Motor neuron (in vitro differentiated cells): ENCODE data around the gene ANKRD55. TPM values are rescaled to one million over a fixed set of nuclear protein-coding genes. Genes with fewer than 3 reads are reported as not detected.
"Not testable (repeated sequence)": the region's sequence is repeated elsewhere in the genome, so short reads cannot be mapped to it uniquely, and the experiment has no call there.

Experiments used
- ATAC-seq, 8 experiments: fragments of 200-7000 bp; cut with Tn5 transposase; replicated peaks in 6 of 8; 2 replicates each; pipeline ENCODE4 v1.8.0; 2021; ENCODE audit warnings: mild to moderate bottlenecking in 8 of 8, moderate library complexity in 8 of 8
- H3K27ac ChIP-seq, 2 donors: fragments of 250-450 bp; sonication (Bioruptor Pico); 2 replicates each; pipeline ENCODE4 v1.9.0; 2021; ENCODE audit warnings: antibody characterized with exemption in 2 of 2, mild to moderate bottlenecking in 2 of 2, moderate library complexity in 1 of 2
- H3K4me1 ChIP-seq, 2 donors: fragments of 250-450 bp; sonication (Bioruptor Pico); replicated peaks in 1 of 2; 2 replicates each; pipeline ENCODE4 v1.6.1; 2021; ENCODE audit warnings: antibody characterized with exemption in 2 of 2, mild to moderate bottlenecking in 2 of 2, moderate library complexity in 1 of 2
- H3K4me3 ChIP-seq, 5 donors: fragments of 250-450 bp; sonication (Bioruptor Pico); 2 replicates each; pipeline ENCODE4 v1.9.0; 2021; ENCODE audit warnings: antibody characterized with exemption in 5 of 5, mild to moderate bottlenecking in 5 of 5, moderate library complexity in 4 of 5
- WGBS, 10 experiments: fragments of 450-650 bp; shearing (Covaris generic); methylation state at CpG; one replicate each; pipeline ENCODE4 v1.0.0; 2022; 5-methylcytosine and 5-hydroxymethylcytosine counted together
- in situ Hi-C, 9 experiments: fragments of 400-800 bp; cut with MboI; loops; one replicate each; pipeline ENCODE4 v1.15.0; 2021; ENCODE audit warnings: low sequenced_read_pairs in 9 of 9, low pct_unique_long_range_greater_than_20kb in 2 of 9; ENCODE audit not compliant: unreplicated experiment in 9 of 9
- total RNA-seq, 8 experiments: library from RNA; unstranded; fragments of 300-600 nt; gene quantifications; 2 replicates each; pipeline versions ENCODE4 v1.2.3 to v1.2.4, GENCODE V29; 2022

ANKRD55 gene
- total RNA-seq, 8 experiments from 2014 or later = 0.17 to 2.9 (median 0.90) TPM; not detected in 3

DNA sequence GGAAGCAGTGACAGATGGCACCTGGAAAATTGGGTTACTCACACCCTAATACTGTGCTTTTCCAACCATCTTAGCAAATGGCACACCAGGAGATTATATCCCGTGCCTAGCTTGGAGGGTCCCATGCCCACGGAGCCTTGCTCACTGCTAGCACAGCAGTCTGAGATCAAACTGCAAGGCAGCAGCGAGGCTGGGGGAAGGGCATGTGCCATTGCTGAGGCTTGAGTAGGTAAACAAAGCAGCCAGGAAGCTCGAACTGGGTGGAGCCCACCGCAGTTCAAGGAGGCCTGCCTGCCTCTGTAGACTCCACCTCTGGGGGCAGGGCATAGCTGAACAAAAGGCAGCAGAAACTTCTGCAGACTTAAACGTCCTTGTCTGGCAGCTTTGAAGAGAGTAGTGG is 11.5 kb downstream of the ANKRD55 start:
- not testable (repeated sequence) for H3K4me1 ChIP-seq, H3K27ac ChIP-seq, ATAC-seq, H3K4me3 ChIP-seq
- in situ Hi-C loops = loop anchor here in 1 of 9 experiments (25.0 kb wide), 1 partner anchor 284 kb away; no protein-coding TSS in a partner anchor
- WGBS, 10 experiments = 60 to 86% (median 66%) methylated on average over 2 to 3 of the region's 6 CpGs; no CpG with 5 or more reads in 7 of the 10 experiments

DNA sequence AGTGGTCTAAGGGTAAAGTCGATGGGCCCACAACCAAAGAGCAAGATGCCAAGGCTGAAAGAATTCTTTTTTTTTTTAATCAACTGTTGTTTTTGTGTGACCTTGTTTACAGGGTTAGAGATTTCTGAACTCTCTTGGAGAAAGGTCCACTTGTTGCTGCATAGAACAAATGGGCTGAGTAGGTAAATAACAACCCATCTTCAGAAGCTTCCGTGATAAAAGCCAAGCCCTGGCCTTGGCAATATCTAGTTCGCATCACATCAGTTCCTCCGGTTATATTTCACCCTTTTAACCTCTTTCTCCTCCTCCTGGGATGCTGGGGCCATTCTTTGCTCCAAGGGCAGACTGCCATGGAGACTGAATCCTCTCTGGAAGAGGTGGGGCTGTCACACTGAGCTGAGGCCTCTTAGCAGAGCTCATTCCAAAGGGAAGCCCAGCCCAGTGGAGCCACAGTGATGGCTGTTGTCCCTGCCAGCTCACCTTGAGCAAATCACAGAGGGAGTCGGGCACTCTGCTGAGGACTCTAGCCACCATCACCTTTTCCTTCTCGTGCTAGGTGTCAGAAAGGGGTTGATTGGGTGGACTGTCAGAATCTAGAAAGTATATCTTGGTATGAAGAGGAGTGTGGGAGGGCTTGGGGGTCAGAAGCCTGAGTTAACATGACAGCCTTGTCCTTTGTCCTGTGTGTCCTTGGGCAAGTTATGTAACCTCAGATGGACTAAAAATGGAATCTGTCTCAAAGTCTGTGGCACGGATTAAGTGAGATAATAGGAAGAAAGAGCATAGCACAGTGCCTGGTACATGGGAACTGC is 17.9 kb downstream of the ANKRD55 start:
- peaks cover 0 to 5% of the 10 kb centered on the region in 2 donors for H3K4me1 ChIP-seq
- H3K27ac ChIP-seq = no peak overlapping the region
- in situ Hi-C loops = loop anchor here in 1 of 9 experiments (25.0 kb wide), 1 partner anchor 278 kb away; no protein-coding TSS in a partner anchor
- H3K4me3 ChIP-seq = no peak overlapping the region
- no peak for ATAC-seq
- WGBS, 10 experiments = 24 to 100% (median 66%) methylated on average over 1 to 7 of the region's 7 CpGs

DNA sequence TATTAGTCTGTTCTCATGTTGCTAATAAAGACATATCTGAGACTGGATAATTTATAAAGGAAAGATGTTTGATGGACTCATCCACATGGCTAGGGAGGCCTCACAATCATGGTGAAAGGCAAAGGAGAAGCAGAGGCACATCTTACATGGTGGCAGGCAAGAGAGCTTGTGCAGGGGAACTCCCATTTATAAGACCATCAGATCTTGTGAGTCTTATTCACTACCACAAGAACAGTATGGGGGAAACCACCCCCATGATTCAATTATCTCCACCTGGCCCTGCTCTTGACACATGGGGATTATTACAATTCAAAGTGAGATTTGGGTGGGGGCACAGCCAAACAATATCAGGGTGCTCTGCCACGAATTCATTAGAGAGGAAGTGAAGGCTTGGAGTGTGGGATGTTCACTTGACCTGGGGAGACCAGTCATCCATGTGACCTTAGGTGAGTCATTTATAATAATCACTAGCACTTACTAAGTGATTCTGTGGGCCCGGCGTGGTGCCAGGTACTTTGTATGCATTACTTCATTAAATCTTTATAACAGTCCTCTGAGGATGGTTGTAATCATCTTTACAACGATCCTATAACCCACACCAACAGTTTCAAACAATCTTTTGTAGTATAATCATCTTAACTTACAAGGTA is 19.1 kb downstream of the ANKRD55 start:
- in situ Hi-C loops = loop anchor here in 1 of 9 experiments (25.0 kb wide), 1 partner anchor 277 kb away; no protein-coding TSS in a partner anchor
- not testable (repeated sequence) for ATAC-seq, H3K4me3 ChIP-seq, H3K4me1 ChIP-seq, H3K27ac ChIP-seq
- 0 to 100% (median 70%) methylated on average over 1 to 4 of the region's 4 CpGs; no CpG with 5 or more reads in 3 of the 10 experiments for WGBS, 10 experiments

DNA sequence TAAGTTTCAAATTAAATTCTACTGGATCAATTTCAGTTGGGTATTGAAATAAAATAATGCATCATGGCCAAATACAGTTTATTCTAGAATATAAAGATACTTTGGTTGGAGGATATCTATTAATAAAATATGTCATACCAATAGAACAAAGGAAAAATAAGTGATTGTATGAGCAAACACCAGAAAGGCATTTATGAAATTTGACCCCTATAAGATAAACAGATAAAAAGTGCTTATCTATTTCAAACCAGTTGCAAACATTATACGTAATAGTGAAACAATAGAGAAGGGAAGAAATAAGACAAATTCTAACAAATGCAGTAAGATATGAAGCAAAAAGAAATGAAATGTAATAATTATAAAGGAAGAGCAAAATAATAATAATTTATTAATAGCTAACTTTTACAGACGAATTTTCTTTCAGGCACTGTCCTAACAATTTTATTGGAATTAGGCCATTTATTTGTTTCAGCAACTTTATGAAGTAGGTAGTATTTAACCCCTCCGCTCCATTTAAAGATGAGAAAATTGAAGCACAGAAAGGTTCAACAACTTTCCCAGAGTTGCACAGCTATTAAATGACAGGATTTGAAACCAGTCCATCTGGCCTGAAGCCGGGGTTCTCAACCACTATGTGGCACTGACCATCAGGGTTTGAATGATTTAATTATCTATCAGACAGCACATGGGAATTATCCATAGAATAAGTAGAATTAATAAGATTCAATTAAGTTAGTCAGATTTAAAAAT is 20.8 kb downstream of the ANKRD55 start:
- peaks cover 0 to 5% of the 10 kb centered on the region in 2 donors for H3K4me1 ChIP-seq
- no peak overlapping the region for H3K27ac ChIP-seq
- in situ Hi-C loops = loop anchor here in 1 of 9 experiments (25.0 kb wide), 1 partner anchor 275 kb away; no protein-coding TSS in a partner anchor
- WGBS, 10 experiments = 59 to 93% (median 82%) methylated on average over 2 to 4 of the region's 4 CpGs
- no peak for ATAC-seq
- no peak overlapping the region for H3K4me3 ChIP-seq

DNA sequence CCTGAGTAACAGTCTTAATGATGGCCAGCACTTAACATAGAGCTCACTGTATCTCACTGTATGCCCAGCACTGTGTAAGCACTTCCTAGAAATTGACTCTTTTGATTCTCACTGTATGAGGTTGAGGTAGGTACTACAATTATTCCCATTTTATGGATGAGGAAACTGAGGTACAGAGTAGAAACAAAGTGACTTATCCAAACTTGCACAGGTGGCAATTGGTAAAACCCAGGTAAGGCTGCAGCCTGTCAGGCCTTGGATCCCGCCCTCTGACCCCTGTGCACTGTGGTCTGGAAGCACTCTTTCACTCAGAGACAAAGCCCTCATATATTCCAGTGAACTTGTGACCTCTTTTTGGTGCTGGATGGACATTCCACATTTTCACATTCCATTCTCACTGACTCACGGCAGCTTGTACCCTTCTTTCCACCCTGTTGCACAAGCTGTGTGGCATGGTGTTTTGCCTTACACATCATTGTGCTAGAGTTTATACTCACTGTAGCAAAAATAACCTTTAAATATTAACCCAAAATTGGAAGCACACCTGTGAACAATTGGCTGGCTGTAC is 21.7 kb downstream of the ANKRD55 start:
- peak in 4 of 8 experiments; percentile 18 to 98 (median 64) for ATAC-seq
- Histone ChIP-seq H3K27ac (no peak overlapping the region), H3K4me3 (no peak overlapping the region), H3K4me1 (peaks cover 0 to 5% of the 10 kb centered on the region in 2 donors)
- in situ Hi-C loops = loop anchor here in 1 of 9 experiments (25.0 kb wide), 1 partner anchor 274 kb away; no protein-coding TSS in a partner anchor
- WGBS, 10 experiments = 17 to 56% (median 40%) methylated on average over 1 to 2 of the region's 2 CpGs; no CpG with 5 or more reads in 5 of the 10 experiments

DNA sequence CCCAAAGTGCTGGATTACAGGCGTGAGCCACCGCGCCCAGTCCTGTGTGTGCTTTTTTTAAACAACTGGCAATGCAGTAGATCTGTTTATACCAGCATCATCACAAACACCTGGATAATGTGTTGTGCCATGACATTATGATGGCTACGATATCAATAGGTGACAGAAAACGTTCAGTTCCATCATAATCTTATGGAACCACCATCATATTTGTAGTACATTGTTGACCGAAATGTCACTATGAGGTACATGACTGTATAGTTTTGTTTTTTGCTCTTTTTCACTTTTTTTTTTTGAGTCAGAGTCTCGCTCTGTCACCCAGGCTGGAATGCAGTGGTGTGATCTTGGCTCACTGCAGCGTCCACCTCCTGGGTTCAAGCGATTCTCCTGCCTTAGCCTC is 24.4 kb downstream of the ANKRD55 start:
- Histone ChIP-seq H3K4me3 (no peak overlapping the region), H3K4me1 (peaks cover 0 to 5% of the 10 kb centered on the region in 2 donors), H3K27ac (no peak overlapping the region)
- WGBS, 10 experiments = 85 to 100% (median 90%) methylated on average over 1 to 7 of the region's 9 CpGs; no CpG with 5 or more reads in 2 of the 10 experiments
- in situ Hi-C loops = loop anchor here in 1 of 9 experiments (25.0 kb wide), 1 partner anchor 271 kb away; no protein-coding TSS in a partner anchor
- ATAC-seq = no peak

DNA sequence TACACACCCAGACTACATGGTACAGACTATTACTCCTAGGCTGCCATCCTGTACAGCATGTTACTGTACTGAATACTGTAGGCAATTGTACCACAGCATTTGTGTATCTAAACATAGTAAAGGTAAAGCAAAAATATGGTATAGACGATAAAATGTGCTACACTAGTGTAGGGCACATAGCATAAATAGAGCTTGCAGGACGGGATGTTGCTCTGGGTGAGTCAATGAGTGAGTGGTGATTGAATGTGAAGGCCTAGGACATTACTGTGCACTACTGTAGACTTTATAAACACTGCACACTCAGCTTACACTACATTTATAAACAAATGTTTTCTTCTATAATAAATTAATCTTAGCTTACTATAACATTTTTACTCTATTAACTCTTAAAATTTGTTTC is 25.6 kb downstream of the ANKRD55 start:
- peaks cover 0 to 5% of the 10 kb centered on the region in 2 donors for H3K4me1 ChIP-seq
- H3K27ac ChIP-seq = no peak overlapping the region
- H3K4me3 ChIP-seq = no peak overlapping the region
- in situ Hi-C loops = loop anchor here in 1 of 9 experiments (25.0 kb wide), 1 partner anchor 270 kb away; no protein-coding TSS in a partner anchor
- ATAC-seq = no peak
- WGBS, 10 experiments = 22 to 100% (median 83%) methylated on average over 1 to 2 of the region's 2 CpGs; no CpG with 5 or more reads in 1 of the 10 experiments

DNA sequence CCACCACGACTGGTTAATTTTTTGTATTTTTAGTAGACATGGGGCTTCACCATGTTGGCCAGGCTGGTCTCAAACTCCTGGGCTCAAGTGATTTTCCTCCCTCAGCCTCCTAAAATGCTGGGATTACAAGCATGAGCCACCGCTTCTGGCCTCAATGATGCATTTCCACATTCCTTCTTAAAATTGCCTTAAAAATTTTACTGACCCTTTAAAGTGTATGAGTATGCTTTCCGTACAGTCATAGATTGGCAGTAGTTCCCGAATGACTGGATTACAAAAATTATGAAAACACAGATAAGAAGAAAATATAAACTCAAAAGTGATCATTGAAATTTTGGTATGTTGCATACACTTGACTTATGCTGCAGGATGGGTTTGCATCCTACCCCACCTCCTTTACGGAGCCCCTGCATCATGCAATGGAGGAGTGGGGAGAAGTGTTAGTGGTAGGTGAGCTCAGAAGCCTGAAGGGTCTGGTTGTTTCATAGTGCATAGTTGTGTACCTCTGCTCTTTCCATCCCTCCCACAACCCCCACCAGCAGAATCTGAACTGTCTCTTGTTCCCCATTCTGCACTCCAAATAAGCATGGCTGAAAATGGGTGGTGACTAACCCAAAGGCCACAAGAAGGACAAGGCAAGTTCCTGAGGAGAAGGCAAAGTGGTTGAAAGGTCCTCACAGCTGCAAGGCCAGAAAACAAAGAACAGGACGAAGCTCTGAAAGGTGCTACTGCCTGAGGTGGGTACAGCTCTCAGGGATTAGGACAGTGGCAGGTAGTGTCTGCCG is 26.8 kb downstream of the ANKRD55 start:
- 25 to 98% (median 79%) methylated on average over 3 to 7 of the region's 7 CpGs for WGBS, 10 experiments
- in situ Hi-C loops = loop anchor here in 1 of 9 experiments (25.0 kb wide), 1 partner anchor 269 kb away; no protein-coding TSS in a partner anchor

DNA sequence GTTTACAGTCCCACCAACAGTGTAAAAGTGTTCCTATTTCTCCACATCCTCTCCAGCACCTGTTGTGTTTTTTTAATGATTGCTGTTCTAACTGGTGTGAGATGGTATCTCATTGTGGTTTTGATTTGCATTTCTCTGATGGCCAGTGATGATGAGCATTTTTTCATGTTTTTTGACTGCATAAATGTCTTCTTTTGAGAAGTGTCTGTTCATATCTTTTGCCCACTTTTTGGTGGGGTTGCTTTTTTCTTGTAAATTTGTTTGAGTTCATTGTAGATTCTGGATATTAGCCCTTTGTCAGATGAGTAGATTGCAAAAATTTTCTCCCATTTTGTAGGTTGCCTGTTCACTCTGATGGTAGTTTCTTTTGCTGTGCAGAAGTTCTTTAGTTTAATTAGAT is 29.2 kb downstream of the ANKRD55 start:
- H3K4me3 ChIP-seq, H3K27ac ChIP-seq, ATAC-seq, H3K4me1 ChIP-seq: not testable (repeated sequence)
- in situ Hi-C loops = loop anchor here in 1 of 9 experiments (25.0 kb wide), 1 partner anchor 267 kb away; no protein-coding TSS in a partner anchor

More for the DNA sequence above, 26.8 kb downstream of the ANKRD55 start:
- ATAC-seq = no peak
- H3K4me3 ChIP-seq = no peak overlapping the region
- no peak overlapping the region for H3K27ac ChIP-seq
- peaks cover 0 to under 1% of the 10 kb centered on the region in 2 donors for H3K4me1 ChIP-seq

DNA sequence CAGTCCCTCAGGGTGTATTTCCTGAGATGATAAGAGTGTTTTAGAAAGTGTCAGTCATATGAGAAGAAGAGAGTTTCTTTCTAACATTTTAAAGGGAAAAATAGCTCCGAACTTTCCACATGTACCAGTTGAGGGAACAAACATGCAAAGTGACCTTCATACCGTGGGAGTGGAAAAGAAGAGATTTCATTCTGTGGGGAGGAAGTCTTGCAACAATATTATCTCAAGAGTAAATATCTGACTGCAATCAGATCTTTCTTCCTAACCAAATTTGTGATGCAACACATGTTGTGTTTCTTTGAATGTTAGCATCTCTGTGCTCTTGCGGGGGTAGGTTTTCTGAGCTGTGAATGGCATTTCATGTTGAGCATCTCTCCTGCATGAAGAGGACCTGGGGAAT is 30.6 kb downstream of the ANKRD55 start:
- Histone ChIP-seq H3K4me3 (no peak overlapping the region), H3K27ac (no peak overlapping the region), H3K4me1 (no peaks in the 10 kb centered on the region)
- no peak for ATAC-seq
- 40 to 100% (median 89%) methylated on average over 1 to 3 of the region's 3 CpGs; no CpG with 5 or more reads in 1 of the 10 experiments for WGBS, 10 experiments
- in situ Hi-C loops = loop anchor here in 1 of 9 experiments (25.0 kb wide), 1 partner anchor 265 kb away; no protein-coding TSS in a partner anchor

DNA sequence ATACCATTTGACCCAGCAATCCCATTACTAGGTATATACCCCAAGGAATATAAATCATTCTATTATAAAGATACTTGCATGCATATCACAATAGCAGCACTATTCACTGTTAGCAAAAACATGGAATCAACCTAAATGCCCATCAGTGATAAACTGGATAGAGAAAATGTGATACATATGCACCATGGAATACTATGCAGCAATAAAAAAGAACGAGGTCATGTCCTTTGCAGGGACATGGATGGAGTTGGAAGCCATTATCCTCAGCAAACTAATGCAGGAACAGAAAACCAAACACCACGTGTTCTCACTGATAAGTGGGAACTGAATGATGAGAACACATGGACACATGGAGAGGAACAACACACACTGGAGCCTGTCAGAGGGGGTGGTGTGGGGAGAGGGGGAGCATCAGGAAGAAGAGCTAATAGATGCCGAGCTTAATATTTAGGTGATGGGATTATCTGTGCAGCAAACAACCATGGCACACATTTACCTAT is 31.3 kb downstream of the ANKRD55 start:
- not testable (repeated sequence) for H3K27ac ChIP-seq, H3K4me3 ChIP-seq, H3K4me1 ChIP-seq, ATAC-seq
- in situ Hi-C loops = loop anchor here in 1 of 9 experiments (25.0 kb wide), 1 partner anchor 265 kb away; no protein-coding TSS in a partner anchor
- 10 to 100% (median 46%) methylated on average over 1 to 3 of the region's 3 CpGs; no CpG with 5 or more reads in 2 of the 10 experiments for WGBS, 10 experiments
